HK-2 (cell line): ENCODE measurements around the gene LRRC3C.
A peak's percentile ranks its signal among the peaks of the same experiment; 100 is the strongest.
"Not testable (repeated sequence)": the region's sequence is repeated elsewhere in the genome, so short reads cannot be mapped to it uniquely, and the experiment has no call there.

ENCODE experiments used
- DNase-seq: peaks from one replicate; pipeline ENCODE4 v3.0.0-alpha.2; 2018; ENCODE audit not compliant: unreplicated experiment

Gene LRRC3C

GRCh38 chr17:39927101-39927928 is at the start of gene LRRC3C, which contains the start of gene ORMDL3:
Gene LRRC3C (plus strand): TSS chr17:39927732. CDS start chr17:39941524, 13,792 bp downstream.
Gene ORMDL3 (minus strand): TSS chr17:39927601. CDS start chr17:39924203, 3,398 bp downstream.
- DNase-seq = peak; percentile 94

GRCh38 chr17:39886102-39886501 is 41.4 kb upstream of the LRRC3C start:
- not testable (repeated sequence) for DNase-seq

GRCh38 chr17:39887078-39887477 is 40.5 kb upstream of the LRRC3C start:
- DNase-seq = no peak

- no peak for DNase-seq
Measured at GRCh38 chr17:39889200-39889599, 38.3 kb upstream of the LRRC3C start.

GRCh38 chr17:39894681-39895376 is 32.7 kb upstream of the LRRC3C start:
- DNase-seq = no peak

GRCh38 chr17:39898088-39898487 is 29.4 kb upstream of the LRRC3C start:
- no peak for DNase-seq

GRCh38 chr17:39899215-39899614 is 28.3 kb upstream of the LRRC3C start:
- DNase-seq = no peak

- DNase-seq = not testable (repeated sequence)
Measured at GRCh38 chr17:39902027-39902426, 25.5 kb upstream of the LRRC3C start.

GRCh38 chr17:39903158-39903884 is 24.2 kb upstream of the LRRC3C start:
- DNase-seq = no peak

GRCh38 chr17:39904990-39905288 is 22.6 kb upstream of the LRRC3C start:
- no peak for DNase-seq

- no peak for DNase-seq
Measured at GRCh38 chr17:39908789-39909352, 18.7 kb upstream of the LRRC3C start.

GRCh38 chr17:39913989-39914388 is 13.5 kb upstream of the LRRC3C start:
- DNase-seq = no peak

GRCh38 chr17:39915559-39915958 is 12.0 kb upstream of the LRRC3C start:
- no peak for DNase-seq

GRCh38 chr17:39916918-39917317 is 10.6 kb upstream of the LRRC3C start:
- no peak for DNase-seq

- DNase-seq = no peak
Measured at GRCh38 chr17:39919087-39919683, 8.3 kb upstream of the LRRC3C start.

GRCh38 chr17:39920218-39921210 is 7.0 kb upstream of the LRRC3C start:
- DNase-seq = no peak

GRCh38 chr17:39921323-39921722 is 6.2 kb upstream of the LRRC3C start:
- DNase-seq = no peak

- DNase-seq = no peak
Measured at GRCh38 chr17:39922006-39922405, 5.5 kb upstream of the LRRC3C start.

GRCh38 chr17:39923230-39923629 is 4.3 kb upstream of the LRRC3C start:
- no peak for DNase-seq
